B cell (primary cell): Measurements from ENCODE around the gene CECR2. TPM values are rescaled to one million over a fixed set of nuclear protein-coding genes. Genes with fewer than 3 reads are reported as not detected.

Experiments used
- ATAC-seq: fragments of 200-7000 bp; cut with Tn5 transposase; one replicate; pipeline ENCODE4 v1.10.0; 2021; ENCODE audit warnings: low read depth, mild to moderate bottlenecking, moderate number of reproducible peaks, moderate library complexity
- CTCF ChIA-PET: fragments of 350-600 bp; sonication (Branson Sonifier 250); formaldehyde crosslinking; loops from one replicate; lab custom pipeline; 2021; ENCODE audit warnings: antibody characterized with exemption, inconsistent platforms; lab: Charles Lee
- POLR2A ChIA-PET: fragments of 350-600 bp; sonication (Branson Sonifier 250); formaldehyde crosslinking; loops from one replicate; lab custom pipeline; 2021; ENCODE audit warnings: antibody characterized with exemption; lab: Charles Lee
- DNase-seq: peaks from one replicate; pipeline ENCODE4 v3.0.0; 2013
- H2AFZ ChIP-seq: 2 replicates; pipeline ENCODE4 v1.6.1; 2012; ENCODE audit warnings: mild to moderate bottlenecking, low read depth, low read length; ENCODE audit not compliant: insufficient read depth, poor library complexity, severe bottlenecking
- H3K27ac ChIP-seq, 2 donors: 1 replicate in 1 of 2; 2 replicates in 1 of 2; pipeline ENCODE4 v1.5.1; 2012 to 2013; ENCODE audit warnings: low read length in 2 of 2, mild to moderate bottlenecking in 2 of 2, moderate library complexity in 1 of 2
- H3K27me3 ChIP-seq, 4 experiments: fragments of 200-600 bp in 1 of 4; sonication (generic) in 1 of 4; replicated peaks in 1 of 4; 1 replicate in 2 of 4; 2 replicates in 2 of 4; pipeline versions ENCODE4 v1.6.1 to v1.7.0; 2013 to 2016; ENCODE audit warnings: low read length in 3 of 4, mild to moderate bottlenecking in 2 of 4, mixed read lengths in 1 of 4, moderate library complexity in 1 of 4; ENCODE audit not compliant: insufficient read depth in 4 of 4, control insufficient read depth in 3 of 4; ENCODE audit errors: control extremely low read depth in 1 of 4
- H3K36me3 ChIP-seq, 2 experiments: replicated peaks in 1 of 2; 1 replicate in 1 of 2; 2 replicates in 1 of 2; pipeline versions ENCODE4 v1.6.1 to v1.7.1; 2013; ENCODE audit warnings: low read length in 1 of 2; ENCODE audit not compliant: insufficient read depth in 2 of 2, control insufficient read depth in 1 of 2; ENCODE audit errors: control extremely low read depth in 1 of 2, extremely low read depth in 1 of 2
- H3K4me1 ChIP-seq, 2 donors: fragments of 200-600 bp in 1 of 2; sonication (generic) in 1 of 2; 1 replicate in 1 of 2; 2 replicates in 1 of 2; pipeline versions ENCODE4 v1.5.1 to v1.6.1; 2013 to 2017; ENCODE audit warnings: low read length in 2 of 2; ENCODE audit not compliant: control insufficient read depth in 2 of 2, insufficient read depth in 2 of 2
- H3K4me2 ChIP-seq: replicated peaks from 2 replicates; pipeline ENCODE3; 2012; ENCODE audit warnings: mild to moderate bottlenecking, low read depth, low read length; ENCODE audit not compliant: poor library complexity, severe bottlenecking
- H3K4me3 ChIP-seq, 5 experiments: fragments of 200-600 bp in 1 of 5; sonication (generic) in 1 of 5; 1 replicate in 3 of 5; 2 replicates in 2 of 5; pipeline versions ENCODE4 v1.5.1 to v1.7.0; 2011 to 2016; ENCODE audit warnings: low read length in 4 of 5, mild to moderate bottlenecking in 4 of 5, low read depth in 2 of 5, control low read depth in 1 of 5, moderate library complexity in 1 of 5; ENCODE audit not compliant: insufficient read depth in 1 of 5; ENCODE audit errors: control extremely low read depth in 1 of 5, extremely low read depth in 1 of 5
- H3K79me2 ChIP-seq: fragments of 200-600 bp; sonication (generic); one replicate; pipeline ENCODE4 v1.6.0; 2016; ENCODE audit warnings: low read length; ENCODE audit not compliant: control insufficient read depth, insufficient read depth
- H3K9ac ChIP-seq: fragments of 200-600 bp; sonication (generic); 2 replicates; pipeline ENCODE4 v1.6.1; 2017; ENCODE audit warnings: mild to moderate bottlenecking, low read length, moderate library complexity
- H3K9me3 ChIP-seq, 3 donors: one replicate each; pipeline versions ENCODE4 v1.6.1 to v1.7.1; 2013; ENCODE audit warnings: low read length in 2 of 3; ENCODE audit not compliant: control insufficient read depth in 2 of 3, insufficient read depth in 1 of 3; ENCODE audit errors: control extremely low read depth in 1 of 3
- H4K20me1 ChIP-seq: 2 replicates; pipeline ENCODE4 v1.6.0; 2012; ENCODE audit warnings: mild to moderate bottlenecking, low read length; ENCODE audit not compliant: insufficient read depth, control insufficient read depth, poor library complexity, severe bottlenecking
- H3K27ac Mint-ChIP-seq: one replicate; pipeline ENCODE4 v1.8.0; 2021; ENCODE audit warnings: mixed read lengths
- H3K27me3 Mint-ChIP-seq: one replicate; pipeline ENCODE4 v1.8.0; 2021; ENCODE audit warnings: mixed read lengths
- H3K4me1 Mint-ChIP-seq: one replicate; pipeline ENCODE4 v1.8.0; 2021; ENCODE audit warnings: mixed read lengths
- H3K4me3 Mint-ChIP-seq: one replicate; pipeline ENCODE4 v1.8.0; 2021; ENCODE audit warnings: mixed read lengths
- H3K9me3 Mint-ChIP-seq: one replicate; pipeline ENCODE4 v1.8.0; 2022; ENCODE audit warnings: mixed read lengths; ENCODE audit not compliant: insufficient read depth
- EZH2 ChIP-seq: IDR thresholded peaks from 2 replicates; pipeline ENCODE4 v1.6.1; 2012; ENCODE audit warnings: borderline replicate concordance, low read depth, mild to moderate bottlenecking, moderate library complexity, low read length; ENCODE audit not compliant: insufficient read depth, poor library complexity, severe bottlenecking
- WGBS: methylation state at CpG from one replicate; pipeline ENCODE4 v1.1.5; 2013; ENCODE audit warnings: missing lambda C conversion rate; ENCODE audit not compliant: insufficient coverage; 5-methylcytosine and 5-hydroxymethylcytosine counted together
- intact Hi-C: fragments of 100-400 bp; cut with micrococcal nuclease; formaldehyde crosslinking; loops from one replicate; pipeline ENCODE4 v1.10.0; 2022
- polyA plus RNA-seq: library from polyadenylated mRNA; depleted of rRNA; stranded (reverse); fragments of >200 nt; gene quantifications from 2 replicates; pipeline ENCODE4 v1.2.3, GENCODE V29; 2012
- total RNA-seq, 2 donors: library from RNA; stranded (reverse); fragments of 120-200 nt in 1 of 2; gene quantifications; 1 replicate in 1 of 2; 2 replicates in 1 of 2; pipeline versions ENCODE4 v1.2.3 to v1.2.4, GENCODE V29; 2013 to 2022
- TF ChIP-seq, protein P1 (sequence below): fragments of 200-600 bp; IDR thresholded peaks from one replicate; pipeline ENCODE4 v1.8.0; 2022; ENCODE audit warnings: antibody characterized with exemption, mild to moderate bottlenecking

Gene CECR2
- total and polyA plus RNA-seq, 2 donors (not counting 1 experiment from before 2014, with no cell fraction given), result 0.13 to 6.6 TPM

- Histone ChIP-seq H3K4me2 (no peak overlapping the region), H3K4me3 (no peak overlapping the region), H4K20me1 (no peaks in the 10 kb centered on the region), H3K27ac (no peak overlapping the region), H2AFZ (no peak overlapping the region), H3K79me2 (no peaks in the 10 kb centered on the region), H3K36me3 (no peaks in the 10 kb centered on the region), H3K9me3 (no peaks in the 10 kb centered on the region), H3K9ac (no peak overlapping the region), H3K27me3 (peaks cover 0 to 24% (median 14%) of the 10 kb centered on the region in 4 experiments), H3K4me1 (peaks cover 13 to 17% of the 10 kb centered on the region in 2 donors)
- Mint-ChIP-seq H3K4me3 (no peak overlapping the region), H3K27me3 (peaks cover 36% of the 10 kb centered on the region), H3K9me3 (no peaks in the 10 kb centered on the region), H3K27ac (no peak overlapping the region), H3K4me1 (peaks cover 9% of the 10 kb centered on the region)
- POLR2A ChIA-PET, result no interaction called here
- no peak for TF ChIP-seq EZH2
- TF ChIP-seq, protein P1, sequence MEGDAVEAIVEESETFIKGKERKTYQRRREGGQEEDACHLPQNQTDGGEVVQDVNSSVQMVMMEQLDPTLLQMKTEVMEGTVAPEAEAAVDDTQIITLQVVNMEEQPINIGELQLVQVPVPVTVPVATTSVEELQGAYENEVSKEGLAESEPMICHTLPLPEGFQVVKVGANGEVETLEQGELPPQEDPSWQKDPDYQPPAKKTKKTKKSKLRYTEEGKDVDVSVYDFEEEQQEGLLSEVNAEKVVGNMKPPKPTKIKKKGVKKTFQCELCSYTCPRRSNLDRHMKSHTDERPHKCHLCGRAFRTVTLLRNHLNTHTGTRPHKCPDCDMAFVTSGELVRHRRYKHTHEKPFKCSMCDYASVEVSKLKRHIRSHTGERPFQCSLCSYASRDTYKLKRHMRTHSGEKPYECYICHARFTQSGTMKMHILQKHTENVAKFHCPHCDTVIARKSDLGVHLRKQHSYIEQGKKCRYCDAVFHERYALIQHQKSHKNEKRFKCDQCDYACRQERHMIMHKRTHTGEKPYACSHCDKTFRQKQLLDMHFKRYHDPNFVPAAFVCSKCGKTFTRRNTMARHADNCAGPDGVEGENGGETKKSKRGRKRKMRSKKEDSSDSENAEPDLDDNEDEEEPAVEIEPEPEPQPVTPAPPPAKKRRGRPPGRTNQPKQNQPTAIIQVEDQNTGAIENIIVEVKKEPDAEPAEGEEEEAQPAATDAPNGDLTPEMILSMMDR, result no peak
- DNase-seq, result no peak
- WGBS, result 90% methylated on average over 2 of the region's 4 CpGs
- CTCF ChIA-PET, result interaction anchor here (1.0 kb wide), 1 partner anchor 128 kb away, joined by 3 read pairs; no protein-coding TSS in a partner anchor
- ATAC-seq, result no peak
- intact Hi-C loops, result no loop called here
Measured at GRCh38 chr22:17373855-17374254, 4.6 kb downstream of the CECR2 start.

DNA sequence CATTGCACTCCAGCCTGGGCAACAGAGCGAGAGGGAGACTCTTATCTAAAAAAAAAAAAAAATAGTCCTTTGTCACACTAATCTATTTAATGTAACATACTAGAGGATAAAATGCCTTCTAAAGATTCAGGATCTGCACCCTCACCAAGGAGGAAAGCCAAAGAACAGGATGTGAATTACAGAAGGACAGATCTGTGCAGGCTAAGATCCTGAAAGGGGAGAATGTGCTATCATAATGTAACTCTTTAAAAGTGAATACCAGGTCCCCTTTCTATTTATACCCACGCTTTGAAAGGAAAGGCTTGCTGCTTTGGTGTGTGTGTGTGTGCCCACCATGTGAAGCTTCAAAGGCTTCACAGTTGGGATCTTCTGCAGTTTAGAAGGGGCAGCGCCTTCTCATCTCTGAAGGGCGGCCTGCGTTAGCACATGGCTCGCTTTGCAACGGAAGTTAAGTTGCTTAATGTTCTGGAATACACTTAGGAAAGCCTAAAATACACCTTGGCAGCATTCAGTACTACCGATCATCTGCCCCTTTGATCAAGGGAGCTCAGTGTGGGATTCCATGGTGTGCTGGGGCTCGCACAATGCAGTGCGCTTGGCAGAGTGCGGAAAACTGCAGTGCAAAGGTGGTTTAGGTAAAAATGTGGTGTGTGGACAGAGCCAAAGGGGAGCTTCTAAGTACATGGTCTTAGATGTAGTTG lies 6.8 kb downstream of the CECR2 start:
- Histone ChIP-seq H3K27ac (no peak overlapping the region), H3K79me2 (no peaks in the 10 kb centered on the region), H3K27me3 (peaks cover 0 to 14% (median 9%) of the 10 kb centered on the region in 4 experiments), H3K4me3 (no peak overlapping the region), H4K20me1 (no peaks in the 10 kb centered on the region), H3K4me1 (peaks cover 2 to 6% of the 10 kb centered on the region in 2 donors), H2AFZ (no peak overlapping the region), H3K9ac (no peak overlapping the region), H3K36me3 (no peaks in the 10 kb centered on the region), H3K9me3 (no peaks in the 10 kb centered on the region), H3K4me2 (no peak overlapping the region)
- Mint-ChIP-seq H3K4me1 (peaks cover 3% of the 10 kb centered on the region), H3K27ac (no peak overlapping the region), H3K27me3 (peaks cover 38% of the 10 kb centered on the region), H3K9me3 (no peaks in the 10 kb centered on the region), H3K4me3 (no peak overlapping the region)
- ChIA-PET POLR2A (no interaction called here), CTCF (interaction anchor here (2.3 kb wide), 1 partner anchor 203 kb away, joined by 9 read pairs; no protein-coding TSS in a partner anchor)
- ATAC-seq (no peak), DNase-seq (no peak)
- 92% methylated on average over 7 of the region's 11 CpGs for WGBS
- intact Hi-C loops, result no loop called here
- TF ChIP-seq, protein P1, result no peak
- TF ChIP-seq EZH2, result no peak
